GM19455 (cell line): Measurements from ENCODE around the gene RBM34.
"Not testable (repeated sequence)": the region's sequence is repeated elsewhere in the genome, so short reads cannot be mapped to it uniquely, and the experiment has no call there.

Experiments
- ATAC-seq: cut with Tn5 transposase; IDR thresholded peaks from one replicate; pipeline ENCODE4 v1.9.1; 2021; ENCODE audit not compliant: unreplicated experiment

RBM34 gene

GRCh38 chr1:235093013-235093695 is 67.9 kb downstream of the RBM34 start:
- no peak for ATAC-seq

- ATAC-seq = not testable (repeated sequence)
Measured at GRCh38 chr1:235092415-235092814, 68.6 kb downstream of the RBM34 start.

- not testable (repeated sequence) for ATAC-seq
Measured at GRCh38 chr1:235092045-235092406, 69.0 kb downstream of the RBM34 start.

- ATAC-seq = not testable (repeated sequence)
Measured at GRCh38 chr1:235091319-235092044, 69.6 kb downstream of the RBM34 start.

- no peak for ATAC-seq
Measured at GRCh38 chr1:235090406-235091069, 70.5 kb downstream of the RBM34 start.

- ATAC-seq = no peak
Measured at GRCh38 chr1:235088907-235089306, 72.1 kb downstream of the RBM34 start.

- no peak for ATAC-seq
Measured at GRCh38 chr1:235088430-235088829, 72.6 kb downstream of the RBM34 start.

GRCh38 chr1:235087906-235088305 is 73.1 kb downstream of the RBM34 start:
- no peak for ATAC-seq

GRCh38 chr1:235085411-235086117 is 75.5 kb downstream of the RBM34 start:
- not testable (repeated sequence) for ATAC-seq
